ENCODE results near the gene FMNL3.
A peak's percentile ranks its signal among the peaks of the same experiment; 100 is the strongest.

The FMNL3 gene

DNA sequence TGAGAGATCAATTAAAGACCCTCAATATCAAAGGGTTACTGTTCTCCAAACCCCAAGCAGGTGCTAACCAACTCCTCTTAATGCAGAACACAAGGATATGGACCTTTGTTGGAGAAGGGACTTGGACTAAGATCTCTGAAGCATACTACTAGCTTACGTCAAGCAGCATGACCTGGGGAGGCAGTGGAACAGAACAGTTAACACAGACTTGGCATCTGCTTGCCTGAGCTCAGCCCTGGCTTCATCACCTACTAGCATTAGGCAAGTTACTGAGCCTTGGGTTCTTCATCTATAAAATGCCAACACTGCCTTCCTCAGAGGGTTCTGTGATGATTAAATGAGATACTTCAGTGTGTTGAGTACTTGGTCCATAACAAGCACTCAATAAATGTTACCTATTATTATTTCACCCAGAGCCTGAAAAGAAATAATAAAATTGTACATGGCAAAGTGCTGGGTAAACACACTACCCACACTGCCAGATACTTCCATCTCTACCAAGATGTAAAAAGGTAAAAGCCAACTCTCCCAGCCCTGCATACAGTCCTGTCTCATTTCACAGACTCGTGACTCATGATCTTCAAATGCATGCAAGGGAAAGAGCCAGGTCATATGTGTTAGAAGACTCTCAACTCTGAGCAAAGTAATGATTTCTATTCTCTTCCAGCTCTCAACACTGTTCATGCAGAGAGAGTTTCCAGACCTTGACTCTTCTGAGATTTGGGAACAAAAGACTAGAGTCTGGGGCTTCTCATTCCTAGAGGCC, 39.7 kb downstream of the FMNL3 start:
- no peak for DNase-seq (ENCODE audit: low read depth)
- no peak overlapping the region for H3K4me3 ChIP-seq (ENCODE audit: low read depth, low read length)
- TF ChIP-seq, protein P1, sequence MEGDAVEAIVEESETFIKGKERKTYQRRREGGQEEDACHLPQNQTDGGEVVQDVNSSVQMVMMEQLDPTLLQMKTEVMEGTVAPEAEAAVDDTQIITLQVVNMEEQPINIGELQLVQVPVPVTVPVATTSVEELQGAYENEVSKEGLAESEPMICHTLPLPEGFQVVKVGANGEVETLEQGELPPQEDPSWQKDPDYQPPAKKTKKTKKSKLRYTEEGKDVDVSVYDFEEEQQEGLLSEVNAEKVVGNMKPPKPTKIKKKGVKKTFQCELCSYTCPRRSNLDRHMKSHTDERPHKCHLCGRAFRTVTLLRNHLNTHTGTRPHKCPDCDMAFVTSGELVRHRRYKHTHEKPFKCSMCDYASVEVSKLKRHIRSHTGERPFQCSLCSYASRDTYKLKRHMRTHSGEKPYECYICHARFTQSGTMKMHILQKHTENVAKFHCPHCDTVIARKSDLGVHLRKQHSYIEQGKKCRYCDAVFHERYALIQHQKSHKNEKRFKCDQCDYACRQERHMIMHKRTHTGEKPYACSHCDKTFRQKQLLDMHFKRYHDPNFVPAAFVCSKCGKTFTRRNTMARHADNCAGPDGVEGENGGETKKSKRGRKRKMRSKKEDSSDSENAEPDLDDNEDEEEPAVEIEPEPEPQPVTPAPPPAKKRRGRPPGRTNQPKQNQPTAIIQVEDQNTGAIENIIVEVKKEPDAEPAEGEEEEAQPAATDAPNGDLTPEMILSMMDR (IDR thresholded peaks at IDR 0.05; ENCODE audit: insufficient read depth, low read depth, low read length, missing control alignments): no peak

DNA sequence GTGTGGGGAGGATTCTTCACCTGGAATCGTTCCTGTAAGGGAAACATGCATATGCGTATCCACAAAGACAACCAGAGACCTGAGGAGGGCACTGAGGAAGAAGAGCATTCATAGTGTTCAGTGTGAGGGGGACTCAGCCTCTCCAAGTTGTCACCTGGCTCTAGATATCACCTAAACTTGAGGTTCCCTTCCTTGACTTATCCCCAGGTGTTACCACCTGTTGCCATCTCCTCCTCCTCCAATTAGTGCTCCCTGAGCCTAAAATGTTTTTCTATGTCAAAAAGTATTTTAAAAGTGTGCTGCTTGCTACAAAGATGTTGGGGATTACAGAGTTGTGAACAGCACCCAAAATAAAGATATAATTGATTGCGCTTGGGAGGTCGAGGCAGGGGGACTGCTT, 41.0 kb downstream of the FMNL3 start:
- H3K4me3 ChIP-seq (ENCODE audit: low read depth, low read length): no peak overlapping the region
- TF ChIP-seq, protein P1 (IDR thresholded peaks at IDR 0.05; ENCODE audit: insufficient read depth, low read depth, low read length, missing control alignments): no peak
- no peak for DNase-seq (ENCODE audit: low read depth)

DNA sequence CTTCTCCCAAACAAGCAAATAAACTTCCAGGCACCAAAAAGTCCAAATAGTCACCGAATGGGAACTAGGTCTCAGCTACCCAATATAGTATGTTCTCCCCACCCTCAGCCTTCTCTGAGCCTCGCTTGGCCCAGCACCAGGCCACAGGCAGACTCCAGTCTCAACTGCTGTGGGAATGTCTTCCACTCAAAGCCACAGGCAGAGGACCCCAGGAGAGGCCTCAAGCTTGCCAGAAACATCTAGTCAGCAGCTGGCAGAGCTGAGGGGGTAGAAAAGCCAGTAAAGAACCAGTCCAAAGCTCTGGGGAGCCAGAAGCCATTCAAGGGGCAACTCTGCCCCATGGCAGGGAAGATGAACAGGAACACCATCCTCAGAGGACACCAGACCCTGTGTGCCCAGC, 41.8 kb downstream of the FMNL3 start:
- no peak overlapping the region for H3K4me3 ChIP-seq (ENCODE audit: low read depth, low read length)
- TF ChIP-seq, protein P1 (IDR thresholded peaks at IDR 0.05; ENCODE audit: insufficient read depth, low read depth, low read length, missing control alignments): no peak
- DNase-seq (ENCODE audit: low read depth): no peak

DNA sequence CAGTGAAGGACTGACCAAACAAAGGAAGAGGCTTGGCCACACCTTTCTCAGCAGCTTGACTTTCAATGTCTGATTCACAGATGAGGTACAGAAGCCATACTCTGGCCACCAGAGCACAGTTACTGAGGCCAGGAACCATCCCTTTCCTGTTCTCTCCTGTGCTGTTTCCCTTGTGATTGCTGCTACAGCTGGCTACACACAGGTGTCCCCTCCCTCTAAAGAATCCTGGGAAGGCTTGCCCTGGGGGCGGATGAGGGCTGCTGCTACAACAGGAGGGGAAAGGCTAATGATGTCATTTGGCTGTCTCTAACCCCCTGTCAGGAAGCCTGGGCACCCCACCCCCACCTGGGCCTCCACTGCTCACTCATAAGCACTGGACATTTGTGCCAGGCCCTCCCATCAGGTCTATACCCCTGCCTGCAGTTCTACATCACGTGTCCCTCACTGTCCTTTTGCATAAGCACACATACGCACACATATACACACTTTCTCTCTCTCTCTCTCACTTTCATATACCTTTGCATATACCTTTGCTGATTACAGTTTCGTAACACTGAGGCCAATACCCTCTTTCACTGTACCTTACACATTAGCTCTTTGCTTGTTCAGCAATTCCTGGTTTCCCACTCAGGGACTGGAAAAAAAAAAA, 42.5 kb downstream of the FMNL3 start:
- peak; percentile 83 for DNase-seq (ENCODE audit: low read depth)
- TF ChIP-seq, protein P1 (IDR thresholded peaks at IDR 0.05; ENCODE audit: insufficient read depth, low read depth, low read length, missing control alignments): no peak
- no peak overlapping the region for H3K4me3 ChIP-seq (ENCODE audit: low read depth, low read length)

GRCh38 chr12:49664167-49664566, 43.0 kb downstream of the FMNL3 start:
- DNase-seq (ENCODE audit: low read depth): no peak
- TF ChIP-seq, protein P1 (IDR thresholded peaks at IDR 0.05; ENCODE audit: insufficient read depth, low read depth, low read length, missing control alignments): no peak

GRCh38 chr12:49662998-49663843, 44.0 kb downstream of the FMNL3 start:
- peak; percentile 93 for DNase-seq (ENCODE audit: low read depth)
- H3K4me3 ChIP-seq (ENCODE audit: low read depth, low read length): peak overlapping the region; percentile 7
- TF ChIP-seq, protein P1 (IDR thresholded peaks at IDR 0.05; ENCODE audit: insufficient read depth, low read depth, low read length, missing control alignments): no peak

More at GRCh38 chr12:49664167-49664566, 43.0 kb downstream of the FMNL3 start:
- no peak overlapping the region for H3K4me3 ChIP-seq (ENCODE audit: low read depth, low read length)
